Measurements from ENCODE around the gene MEF2D. TPM values are rescaled to one million over a fixed set of nuclear protein-coding genes. Genes with fewer than 3 reads are reported as not detected.

Gene MEF2D
- total and polyA plus RNA-seq, 12 donors: 7.8 to 89.9 (median 50.0) TPM

- DNase-seq: peak in 5 of 7 donors; percentile 54 to 72 (median 62)
- Histone ChIP-seq H3K27ac (peak overlapping the region in 4 of 5 donors; percentile 20 to 84 (median 52)), H3K36me3 (replicated peaks in 1 of 2) (no peaks in the 10 kb centered on the region), H3K9me3 (replicated peaks in 1 of 3) (no peaks in the 10 kb centered on the region), H3K27me3 (no peaks in the 10 kb centered on the region), H3K4me1 (replicated peaks in 1 of 2) (peaks cover 24 to 41% of the 10 kb centered on the region in 2 donors), H3K4me3 (no peak overlapping the region)
- no peak for TF ChIP-seq CTCF (IDR thresholded peaks at IDR 0.05)
- no peak for TF ChIP-seq POLR2A (IDR thresholded peaks at IDR 0.05)
- WGBS, 4 donors: 40 to 56% (median 55%) methylated on average over 5 to 7 of the region's 7 CpGs
- intact Hi-C loops (cut with DNase I): no loop called here
Observed at GRCh38 chr1:156508205-156508954, 7.8 kb upstream of the MEF2D start.

GRCh38 chr1:156506450-156506849, 5.9 kb upstream of the MEF2D start:
- peaks cover 43 to 57% of the 10 kb centered on the region in 2 donors for H3K4me1 ChIP-seq (replicated peaks in 1 of 2)
- H3K27me3 ChIP-seq: no peaks in the 10 kb centered on the region
- intact Hi-C loops (cut with DNase I): no loop called here
- TF ChIP-seq CTCF (IDR thresholded peaks at IDR 0.05) (no peak), POLR2A (IDR thresholded peaks at IDR 0.05) (no peak)
- no peaks in the 10 kb centered on the region for H3K9me3 ChIP-seq (replicated peaks in 1 of 3)
- 94 to 100% (median 95%) methylated on average over 2 of the region's 2 CpGs for WGBS, 4 donors
- H3K4me3 ChIP-seq: no peak overlapping the region
- no peaks in the 10 kb centered on the region for H3K36me3 ChIP-seq (replicated peaks in 1 of 2)
- DNase-seq: no peak
- no peak overlapping the region for H3K27ac ChIP-seq

GRCh38 chr1:156505679-156506298, 5.2 kb upstream of the MEF2D start:
- peak in 1 of 6 experiments; percentile 1 for TF ChIP-seq CTCF (IDR thresholded peaks at IDR 0.05)
- no peak for TF ChIP-seq POLR2A (IDR thresholded peaks at IDR 0.05)
- Histone ChIP-seq H3K36me3 (replicated peaks in 1 of 2) (no peaks in the 10 kb centered on the region), H3K27me3 (no peaks in the 10 kb centered on the region), H3K9me3 (replicated peaks in 1 of 3) (no peaks in the 10 kb centered on the region), H3K4me1 (replicated peaks in 1 of 2) (peaks cover 45 to 55% of the 10 kb centered on the region in 2 donors), H3K4me3 (peak overlapping the region in 1 of 4 donors; percentile 41), H3K27ac (peak overlapping the region; percentile 34 to 100 (median 100))
- intact Hi-C loops (cut with DNase I): no loop called here
- DNase-seq: peak in 2 of 7 donors; percentile 13 to 48
- 71 to 78% (median 77%) methylated on average over 20 to 21 of the region's 21 CpGs for WGBS, 4 donors

- Histone ChIP-seq H3K4me3 (peak overlapping the region in 1 of 4 donors; percentile 41), H3K9me3 (replicated peaks in 1 of 3) (no peaks in the 10 kb centered on the region), H3K36me3 (replicated peaks in 1 of 2) (no peaks in the 10 kb centered on the region), H3K4me1 (replicated peaks in 1 of 2) (peaks cover 45 to 55% of the 10 kb centered on the region in 2 donors), H3K27me3 (no peaks in the 10 kb centered on the region), H3K27ac (peak overlapping the region; percentile 99 to 100 (median 100))
- WGBS, 4 donors: 2 to 5% (median 3%) methylated on average over 31 to 45 of the region's 45 CpGs
- TF ChIP-seq CTCF (IDR thresholded peaks at IDR 0.05) (no peak), POLR2A (IDR thresholded peaks at IDR 0.05) (peak; percentile 28 to 64)
- intact Hi-C loops (cut with DNase I): loop anchor here in 1 of 2 donors (5.0 kb wide), 1 partner anchor 48 kb away; no protein-coding TSS in a partner anchor
- DNase-seq: peak; percentile 99 to 100 (median 100)
Observed at GRCh38 chr1:156504821-156505678, 4.5 kb upstream of the MEF2D start.

Measured in adrenal gland (tissue), 12 donors.